Epithelial cell of prostate (primary cell): Measurements from ENCODE around the gene SMPD2.

Source experiments
- DNase-seq: peaks from one replicate; pipeline ENCODE4 v3.0.0-alpha.2; 2011; ENCODE audit warnings: low read depth, low spot score
- H3K27ac ChIP-seq: fragments of 450-650 bp; 2 replicates; pipeline ENCODE4 v1.5.1; 2017; ENCODE audit warnings: mild to moderate bottlenecking

The SMPD2 gene

GRCh38 chr6:109446072-109446471 lies 5.5 kb downstream of the SMPD2 start:
- no peak overlapping the region for H3K27ac ChIP-seq

GRCh38 chr6:109446541-109446940 lies 6.0 kb downstream of the SMPD2 start:
- no peak overlapping the region for H3K27ac ChIP-seq
- no peak for DNase-seq

More at GRCh38 chr6:109446072-109446471, 5.5 kb downstream of the SMPD2 start:
- DNase-seq, result no peak

- H3K27ac ChIP-seq, result no peak overlapping the region
- no peak for DNase-seq
Measured at GRCh38 chr6:109447087-109447486, 6.6 kb downstream of the SMPD2 start.

- no peak for DNase-seq
- no peak overlapping the region for H3K27ac ChIP-seq
Measured at GRCh38 chr6:109447878-109448555, 7.5 kb downstream of the SMPD2 start.

- H3K27ac ChIP-seq, result no peak overlapping the region
- DNase-seq, result no peak
Measured at GRCh38 chr6:109448615-109449014, 8.1 kb downstream of the SMPD2 start.

GRCh38 chr6:109449064-109449794 lies 8.7 kb downstream of the SMPD2 start:
- DNase-seq, result no peak
- no peak overlapping the region for H3K27ac ChIP-seq

- no peak for DNase-seq
- no peak overlapping the region for H3K27ac ChIP-seq
Measured at GRCh38 chr6:109449795-109450673, 9.5 kb downstream of the SMPD2 start.

GRCh38 chr6:109450801-109451200 lies 10.3 kb downstream of the SMPD2 start:
- DNase-seq, result no peak
- no peak overlapping the region for H3K27ac ChIP-seq

- no peak overlapping the region for H3K27ac ChIP-seq
- no peak for DNase-seq
Measured at GRCh38 chr6:109451376-109451775, 10.9 kb downstream of the SMPD2 start.

GRCh38 chr6:109452181-109452580 lies 11.7 kb downstream of the SMPD2 start:
- no peak overlapping the region for H3K27ac ChIP-seq
- no peak for DNase-seq

- DNase-seq, result no peak
- no peak overlapping the region for H3K27ac ChIP-seq
Measured at GRCh38 chr6:109453156-109453555, 12.6 kb downstream of the SMPD2 start.

- H3K27ac ChIP-seq, result no peak overlapping the region
- DNase-seq, result no peak
Measured at GRCh38 chr6:109453594-109454495, 13.3 kb downstream of the SMPD2 start.

GRCh38 chr6:109454496-109455436 lies 14.2 kb downstream of the SMPD2 start:
- DNase-seq, result no peak

GRCh38 chr6:109455437-109456110 lies 15.1 kb downstream of the SMPD2 start, which contains the start of gene MICAL1:
MICAL1 (minus strand) TSS chr6:109455772; CDS start chr6:109454196, 1,576 bp downstream.
- H3K27ac ChIP-seq, result peak within 1 kb of the TSS; percentile 49
- no peak for DNase-seq

More at GRCh38 chr6:109454496-109455436, 14.2 kb downstream of the SMPD2 start:
- H3K27ac ChIP-seq, result peak overlapping the region; percentile 49

GRCh38 chr6:109456111-109456583 lies 15.6 kb downstream of the SMPD2 start:
- H3K27ac ChIP-seq, result peak overlapping the region; percentile 49
- DNase-seq, result no peak

- H3K27ac ChIP-seq, result no peak overlapping the region
- no peak for DNase-seq
Measured at GRCh38 chr6:109456710-109457561, 16.4 kb downstream of the SMPD2 start.

GRCh38 chr6:109457562-109457996 lies 17.1 kb downstream of the SMPD2 start:
- no peak overlapping the region for H3K27ac ChIP-seq
- no peak for DNase-seq
